H54 (cell line): ENCODE data around the gene ERLIN1.
"Not testable (repeated sequence)": the region's sequence is repeated elsewhere in the genome, so short reads cannot be mapped to it uniquely, and the experiment has no call there.

ENCODE experiments used
- DNase-seq: peaks from one replicate; pipeline ENCODE4 v3.0.0; 2011; ENCODE audit warnings: low spot score, mixed read lengths; ENCODE audit not compliant: insufficient read length
- FAIRE-seq: peaks from 3 replicates; lab custom pipeline; 2011; peaks lifted over from hg19 to GRCh38; lab: Jason Lieb, UNC
- POLR2A ChIP-seq: IDR thresholded peaks from 2 replicates; pipeline ENCODE4 v1.6.1; 2011; ENCODE audit warnings: low read depth, mild to moderate bottlenecking, low read length

ERLIN1 gene

GRCh38 chr10:100132427-100132826, 53.4 kb downstream of the ERLIN1 start:
- TF ChIP-seq POLR2A, result no peak
- DNase-seq (no peak), FAIRE-seq (no peak)

GRCh38 chr10:100131571-100131970, 54.3 kb downstream of the ERLIN1 start:
- no peak for FAIRE-seq
- no peak for DNase-seq
- TF ChIP-seq POLR2A, result no peak

GRCh38 chr10:100130831-100131230, 55.0 kb downstream of the ERLIN1 start:
- DNase-seq (no peak), FAIRE-seq (no peak)
- no peak for TF ChIP-seq POLR2A

- TF ChIP-seq POLR2A, result no peak
- FAIRE-seq (no peak), DNase-seq (no peak)
These were observed 56.4 kb downstream of the ERLIN1 start for GRCh38 chr10:100129424-100129823.

- no peak for DNase-seq
- FAIRE-seq, result no peak
- TF ChIP-seq POLR2A, result no peak
These were observed 56.9 kb downstream of the ERLIN1 start for GRCh38 chr10:100128951-100129350.

- DNase-seq, FAIRE-seq: not testable (repeated sequence)
These were observed 60.5 kb downstream of the ERLIN1 start for GRCh38 chr10:100125335-100125734.

- TF ChIP-seq POLR2A, result no peak
- no peak for FAIRE-seq
These were observed 61.7 kb downstream of the ERLIN1 start for GRCh38 chr10:100124097-100124496.

GRCh38 chr10:100122780-100123179, 63.0 kb downstream of the ERLIN1 start:
- TF ChIP-seq POLR2A, result no peak
- DNase-seq (no peak), FAIRE-seq (no peak)

More at GRCh38 chr10:100124097-100124496, 61.7 kb downstream of the ERLIN1 start:
- DNase-seq, result no peak

GRCh38 chr10:100120550-100120949, 65.3 kb downstream of the ERLIN1 start:
- FAIRE-seq (no peak), DNase-seq (no peak)
- no peak for TF ChIP-seq POLR2A

- FAIRE-seq, result no peak
- no peak for TF ChIP-seq POLR2A
These were observed 66.1 kb downstream of the ERLIN1 start for GRCh38 chr10:100119726-100120125.

GRCh38 chr10:100114976-100115770, 70.7 kb downstream of the ERLIN1 start:
- no peak for FAIRE-seq
- DNase-seq, result no peak

More at GRCh38 chr10:100119726-100120125, 66.1 kb downstream of the ERLIN1 start:
- DNase-seq, result no peak

GRCh38 chr10:100114460-100114859, 71.4 kb downstream of the ERLIN1 start:
- no peak for TF ChIP-seq POLR2A
- FAIRE-seq (no peak), DNase-seq (no peak)

More at GRCh38 chr10:100114976-100115770, 70.7 kb downstream of the ERLIN1 start:
- TF ChIP-seq POLR2A, result no peak

GRCh38 chr10:100109670-100110069, 76.2 kb downstream of the ERLIN1 start:
- no peak for TF ChIP-seq POLR2A
- no peak for FAIRE-seq
- no peak for DNase-seq

GRCh38 chr10:100106865-100107264, 79.0 kb downstream of the ERLIN1 start:
- no peak for FAIRE-seq
- TF ChIP-seq POLR2A, result no peak
- no peak for DNase-seq

- FAIRE-seq (no peak), DNase-seq (no peak)
- TF ChIP-seq POLR2A, result no peak
These were observed 81.5 kb downstream of the ERLIN1 start for GRCh38 chr10:100104300-100104699.
